ENCODE measurements around the gene MMP2.

The MMP2 gene

DNA sequence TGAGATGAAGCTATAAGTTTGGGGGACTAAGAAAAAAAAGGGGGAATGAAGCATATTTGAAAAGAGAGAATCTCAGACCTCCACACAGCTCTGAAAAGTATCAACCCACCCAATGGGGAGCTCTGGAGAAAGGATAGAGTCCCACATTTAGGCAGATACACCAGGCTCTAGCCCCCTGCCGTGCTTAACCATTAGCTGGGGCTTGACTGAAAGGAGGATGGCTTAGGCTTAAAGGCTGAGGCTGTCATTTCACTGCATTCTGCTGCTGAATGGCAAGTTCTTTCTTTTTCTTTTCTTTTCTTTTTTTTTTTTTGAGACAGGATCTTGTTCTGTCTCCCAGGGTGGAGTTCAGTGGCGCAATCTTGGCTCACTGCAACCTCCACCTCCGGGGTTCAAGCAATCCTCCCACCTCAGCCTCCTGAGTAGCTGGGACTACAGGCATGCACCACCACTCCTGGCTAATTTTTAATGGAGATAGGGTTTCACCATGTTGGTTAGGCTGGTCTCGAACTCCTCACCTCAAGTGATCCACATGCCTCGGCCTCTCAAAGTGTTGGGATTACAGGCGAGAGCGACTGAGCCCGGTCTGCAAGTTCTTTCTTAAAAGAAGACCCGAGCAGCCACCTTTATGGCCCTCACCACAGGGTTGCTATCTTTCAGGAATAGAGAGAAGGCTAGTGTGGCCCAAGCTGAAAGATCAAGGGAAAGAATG lies 9.0 kb upstream of the MMP2 start:
- DNase-seq (ENCODE audit: low read depth, low spot score), result no peak

DNA sequence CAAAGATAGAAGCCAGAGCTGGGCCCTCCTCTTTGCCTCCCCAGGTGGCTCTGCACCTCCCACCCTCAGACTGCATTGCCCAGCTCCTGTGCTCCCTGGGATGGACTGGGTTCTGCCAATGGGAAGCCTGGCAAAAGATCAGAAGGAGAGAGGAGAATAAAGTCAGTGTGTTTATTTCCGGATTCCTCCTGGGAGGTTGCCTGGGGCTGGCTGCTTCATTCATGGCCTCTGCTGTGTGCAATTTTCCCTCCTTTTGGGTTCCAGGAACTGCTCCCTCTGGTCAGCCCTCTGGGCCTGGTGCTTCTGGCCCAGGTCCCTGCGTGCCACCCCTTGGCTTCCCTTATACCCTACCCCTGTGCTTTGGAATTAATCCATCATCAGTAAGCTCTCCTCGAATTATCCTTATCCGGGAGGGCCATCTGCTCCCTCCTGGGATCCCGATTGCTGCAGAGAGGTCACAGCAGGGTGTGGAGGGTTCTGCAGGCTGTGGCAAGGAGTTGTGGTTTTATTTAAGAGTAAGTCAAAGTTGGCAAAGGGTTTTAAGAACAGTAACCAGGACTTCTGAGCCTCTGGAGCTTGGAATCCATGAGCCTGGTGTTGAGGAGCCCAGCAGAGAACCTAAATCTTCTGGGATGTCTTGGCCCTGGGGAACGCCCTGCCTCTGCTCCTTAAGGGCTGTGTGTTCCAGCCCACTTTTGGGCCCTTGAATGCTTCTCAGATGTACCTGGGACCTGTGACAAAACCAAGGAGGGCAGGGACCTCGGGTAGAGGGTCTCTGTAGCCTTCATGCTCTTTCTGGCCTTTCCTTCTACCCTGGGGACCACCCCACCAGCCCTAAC lies 8.2 kb upstream of the MMP2 start:
- peak; percentile 84 for DNase-seq (ENCODE audit: low read depth, low spot score)

GRCh38 chr16:55471448-55472097 lies 7.4 kb upstream of the MMP2 start:
- no peak for DNase-seq (ENCODE audit: low read depth, low spot score)

DNA sequence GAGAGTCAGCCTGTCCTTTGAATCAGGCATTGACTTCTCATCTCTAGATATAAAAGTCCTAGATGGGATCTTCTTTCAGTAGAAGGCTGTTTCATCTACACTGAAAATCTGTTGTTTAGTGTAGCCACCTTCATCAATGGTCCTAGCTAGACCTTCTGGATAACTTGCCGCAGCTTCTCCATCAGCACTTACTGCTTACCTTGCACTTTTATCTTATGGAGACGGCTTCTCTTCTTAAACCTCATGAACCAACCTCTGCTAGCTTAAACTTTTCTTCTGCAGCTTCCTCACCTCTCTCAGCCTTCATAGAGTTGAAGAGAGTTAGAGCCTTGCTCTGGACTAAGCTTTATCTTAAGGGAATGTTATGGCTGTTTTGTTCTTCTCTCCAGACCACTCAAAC lies 5.4 kb upstream of the MMP2 start:
- no peak for DNase-seq (ENCODE audit: low read depth, low spot score)

DNA sequence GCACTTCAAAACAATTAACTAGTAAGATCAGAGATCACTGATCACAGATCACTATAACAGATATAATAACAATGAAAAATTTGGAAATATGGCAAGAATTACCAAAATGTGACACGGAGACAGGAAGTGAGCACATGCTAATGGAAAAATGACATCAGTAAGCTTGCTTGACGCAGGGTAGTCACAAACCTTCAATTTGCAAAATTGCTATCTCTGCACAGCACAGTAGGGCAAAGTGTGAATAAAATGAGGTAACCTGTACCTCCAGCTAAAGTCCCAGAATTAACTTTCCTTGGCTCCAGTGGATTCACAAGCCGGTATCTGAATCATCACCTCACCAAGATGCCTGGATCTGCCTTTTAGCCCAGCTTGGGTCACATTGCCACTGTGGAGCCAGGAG lies 4.2 kb upstream of the MMP2 start:
- no peak for DNase-seq (ENCODE audit: low read depth, low spot score)

DNA sequence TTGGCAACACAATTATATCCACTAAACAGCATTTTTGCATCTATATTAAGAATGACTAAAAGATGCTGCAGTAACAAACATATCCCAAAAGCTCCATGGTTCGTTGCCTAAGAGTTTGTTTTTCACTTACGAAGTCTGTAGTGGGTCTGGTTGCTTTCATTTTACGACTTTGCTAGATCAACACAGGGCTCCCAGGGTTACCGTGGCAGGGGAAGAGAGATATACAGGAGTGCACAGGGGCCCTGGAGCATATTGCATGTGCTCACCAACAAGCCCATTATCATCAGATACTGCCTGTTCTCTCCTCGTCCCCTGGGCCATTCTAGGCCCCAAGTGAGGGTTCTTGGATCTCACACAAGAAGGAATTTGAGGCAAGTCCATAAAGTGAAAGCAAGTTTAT lies 3.1 kb upstream of the MMP2 start:
- no peak for DNase-seq (ENCODE audit: low read depth, low spot score)

DNA sequence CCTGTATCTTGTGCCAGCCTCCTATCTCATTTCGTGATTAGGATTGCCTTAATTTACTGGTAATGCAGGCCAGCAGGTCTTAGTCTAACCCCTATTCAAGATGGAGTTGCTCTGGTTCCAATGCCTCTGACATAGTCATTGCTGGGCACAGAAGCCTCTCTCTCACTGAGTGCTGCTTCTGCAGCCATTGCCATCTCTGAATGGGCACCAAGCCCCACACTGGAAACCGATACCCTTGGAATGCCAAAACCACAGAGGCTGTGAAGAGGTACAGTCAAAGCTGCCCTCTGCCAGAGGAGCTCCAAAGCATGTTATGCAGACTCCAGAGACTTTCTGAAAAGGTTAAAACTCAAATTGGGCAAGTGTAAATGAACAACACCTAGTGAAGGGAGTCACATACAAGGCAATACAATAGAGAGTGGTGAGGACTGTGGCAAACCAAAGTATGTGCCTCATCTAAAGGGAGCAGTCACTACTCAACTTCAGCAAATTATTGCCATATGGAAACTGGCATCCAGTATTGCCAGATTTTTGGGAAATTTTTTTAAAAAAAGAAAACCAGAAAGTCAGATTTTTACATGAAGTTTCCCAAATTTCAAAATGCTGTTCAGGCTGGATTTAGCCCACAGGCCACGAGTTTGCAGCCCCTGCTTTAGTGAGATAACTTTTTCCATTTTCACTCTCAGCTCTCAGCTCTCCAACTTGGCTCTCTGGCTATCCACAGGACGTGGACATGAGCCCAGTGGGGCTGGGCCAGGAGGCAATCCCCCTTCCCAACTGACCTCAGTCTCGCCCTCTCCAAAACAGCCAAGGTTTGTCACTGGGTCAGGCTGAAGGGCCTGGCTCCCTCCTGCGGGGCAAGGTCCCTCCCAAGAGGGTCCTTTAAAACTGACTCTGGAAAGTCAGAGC lies 2.1 kb upstream of the MMP2 start:
- no peak for DNase-seq (ENCODE audit: low read depth, low spot score)

GRCh38 chr16:55477736-55478135 lies 1.3 kb upstream of the MMP2 start:
- DNase-seq (ENCODE audit: low read depth, low spot score), result no peak

DNA sequence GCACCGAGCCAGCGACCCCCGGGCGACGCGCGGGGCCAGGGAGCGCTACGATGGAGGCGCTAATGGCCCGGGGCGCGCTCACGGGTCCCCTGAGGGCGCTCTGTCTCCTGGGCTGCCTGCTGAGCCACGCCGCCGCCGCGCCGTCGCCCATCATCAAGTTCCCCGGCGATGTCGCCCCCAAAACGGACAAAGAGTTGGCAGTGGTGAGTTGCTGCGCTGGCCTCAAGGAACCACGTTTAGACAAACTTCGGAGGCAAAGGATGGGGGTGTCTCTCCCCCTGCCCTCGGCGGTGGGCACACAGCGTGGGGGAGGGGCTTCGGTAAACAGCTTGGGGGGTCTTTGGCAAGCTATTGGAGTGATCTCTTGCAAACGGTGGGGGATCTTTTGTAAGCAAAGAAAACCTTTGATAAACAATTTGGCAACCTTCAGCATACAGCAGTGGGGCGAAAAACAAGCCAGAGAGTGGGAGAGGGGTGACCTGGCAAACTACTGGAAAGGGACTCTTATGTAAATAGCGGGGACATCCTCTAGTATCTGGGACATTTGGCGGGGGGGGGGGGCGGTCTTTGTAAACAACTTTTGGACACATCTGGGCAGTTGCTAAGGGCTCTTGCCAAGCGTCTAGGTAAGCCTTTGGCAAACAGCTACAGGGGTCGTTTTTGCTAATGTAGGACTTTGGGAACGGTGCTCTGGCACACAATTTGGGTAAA lies 587 bp downstream of the MMP2 start:
- DNase-seq (ENCODE audit: low read depth, low spot score), result no peak

GRCh38 chr16:55480228-55480655 lies 1.2 kb downstream of the MMP2 start:
- peak; percentile 63 for DNase-seq (ENCODE audit: low read depth, low spot score)

- no peak for DNase-seq (ENCODE audit: low read depth, low spot score)
Measured at GRCh38 chr16:55481023-55481422, 2.0 kb downstream of the MMP2 start.

DNA sequence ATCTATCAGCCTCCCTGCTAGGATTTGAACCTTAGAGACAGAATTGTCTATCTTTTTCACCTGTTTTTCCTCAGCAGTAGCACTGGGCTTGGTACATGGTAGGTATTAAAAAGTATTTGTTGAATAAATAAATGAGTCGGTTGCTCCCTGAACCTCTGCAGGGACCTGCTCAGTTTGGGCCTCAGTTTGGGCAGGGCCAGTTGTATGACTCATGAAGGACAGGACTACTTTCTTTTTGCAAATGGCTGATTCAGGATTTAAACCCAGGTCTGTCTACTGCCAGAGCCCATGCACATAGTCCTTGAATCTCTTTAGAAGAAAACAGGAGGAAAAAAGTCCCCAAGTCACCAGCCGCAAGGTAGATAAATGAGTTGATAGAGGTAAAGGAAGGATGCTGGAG lies 3.1 kb downstream of the MMP2 start:
- DNase-seq (ENCODE audit: low read depth, low spot score), result no peak

DNA sequence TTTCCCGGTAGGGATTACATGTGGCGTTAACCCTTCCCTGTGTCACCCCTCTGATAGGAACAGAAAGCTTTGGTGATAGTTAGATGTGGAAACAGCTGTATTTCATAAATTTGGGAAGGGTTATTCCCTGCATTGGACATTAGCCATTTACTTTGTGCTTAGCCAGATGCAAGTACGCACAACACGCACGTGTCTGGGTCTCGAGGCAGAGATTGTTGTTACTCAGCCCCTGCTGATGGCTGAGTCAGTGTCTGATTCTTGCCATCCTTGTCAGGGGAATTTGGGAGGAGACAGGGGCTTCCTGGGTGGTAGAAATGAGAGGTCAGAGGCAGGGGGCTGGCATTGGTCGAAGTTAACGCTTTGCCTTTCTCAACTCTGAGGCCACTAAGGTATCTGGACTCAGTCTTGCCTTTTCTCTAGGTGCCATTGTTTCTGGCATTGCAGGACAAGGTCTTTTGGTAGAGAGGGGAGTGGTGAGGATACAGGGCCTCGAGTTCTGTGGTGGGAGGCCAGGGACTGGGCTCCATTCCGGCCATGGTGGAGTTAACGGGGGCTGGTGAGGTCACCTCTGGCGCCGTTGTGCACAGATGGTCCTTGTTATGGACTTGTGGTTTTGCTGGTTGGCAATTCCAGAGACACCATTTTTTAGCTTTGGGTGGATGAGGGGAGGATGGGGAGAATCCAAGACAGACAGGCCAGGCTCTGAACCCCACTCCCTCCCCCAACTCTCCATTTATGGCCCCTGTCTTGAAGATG lies 8.2 kb downstream of the MMP2 start:
- DNase-seq (ENCODE audit: low read depth, low spot score), result no peak

DNA sequence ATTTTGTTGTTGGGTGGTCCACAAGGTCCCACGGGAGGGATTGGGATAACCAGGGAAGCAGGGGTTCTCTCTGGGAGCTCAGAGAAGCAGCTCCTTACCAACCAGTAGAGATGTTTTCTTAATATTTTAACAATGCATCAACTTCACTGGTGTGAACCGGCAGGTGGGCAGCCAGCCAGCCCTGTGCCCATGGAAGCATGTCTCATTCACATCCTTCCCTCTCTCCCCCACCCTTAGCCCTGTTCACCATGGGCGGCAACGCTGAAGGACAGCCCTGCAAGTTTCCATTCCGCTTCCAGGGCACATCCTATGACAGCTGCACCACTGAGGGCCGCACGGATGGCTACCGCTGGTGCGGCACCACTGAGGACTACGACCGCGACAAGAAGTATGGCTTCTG lies 9.3 kb downstream of the MMP2 start:
- DNase-seq (ENCODE audit: low read depth, low spot score), result no peak

GRCh38 chr16:55489119-55489955 lies 10.3 kb downstream of the MMP2 start:
- no peak for DNase-seq (ENCODE audit: low read depth, low spot score)

GRCh38 chr16:55489956-55490265 lies 10.9 kb downstream of the MMP2 start:
- no peak for DNase-seq (ENCODE audit: low read depth, low spot score)

DNA sequence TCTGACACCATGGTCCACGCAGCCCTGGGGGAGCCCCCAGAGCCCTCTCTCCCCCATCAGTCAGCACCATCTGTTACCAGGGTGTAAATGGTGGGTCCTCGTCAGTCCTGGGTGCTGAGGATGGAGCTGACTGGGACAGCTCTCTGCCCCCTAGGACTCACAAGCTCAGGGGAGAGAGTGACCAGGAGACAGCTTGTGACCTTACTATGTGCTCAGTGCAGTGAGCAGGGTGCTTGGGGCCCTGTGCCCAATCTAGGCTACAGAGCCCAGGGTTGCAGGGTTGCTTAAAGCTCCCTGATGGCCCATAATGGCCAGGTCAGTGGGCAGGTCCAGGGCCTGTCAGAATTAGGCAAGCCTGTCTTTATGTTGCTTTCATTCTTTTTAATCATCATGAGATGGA lies 11.3 kb downstream of the MMP2 start:
- DNase-seq (ENCODE audit: low read depth, low spot score), result no peak

GRCh38 chr16:55491691-55492090 lies 12.7 kb downstream of the MMP2 start:
- DNase-seq (ENCODE audit: low read depth, low spot score), result no peak

GRCh38 chr16:55492756-55493380 lies 13.9 kb downstream of the MMP2 start:
- no peak for DNase-seq (ENCODE audit: low read depth, low spot score)
